Activated CD8-positive, alpha-beta T cell treated with anti-CD3 and anti-CD28 coated beads, Interleukin-2, amount 10 ng/mL, durations not matched to agents 7 days and 5 days (primary cell): Measurements from ENCODE around the gene MILR1. TPM values are rescaled to one million over a fixed set of nuclear protein-coding genes. Genes with fewer than 3 reads are reported as not detected.
A peak's percentile ranks its signal among the peaks of the same experiment; 100 is the strongest.

Source experiments
- ATAC-seq: fragments of 150-1000 bp; cut with Tn5 transposase; one replicate; pipeline ENCODE4 v1.10.0; 2021; ENCODE audit warnings: moderate library complexity
- CTCF ChIA-PET: fragments of 350-600 bp; sonication (Branson Sonifier 250); formaldehyde crosslinking; loops from one replicate; lab custom pipeline; 2021; ENCODE audit warnings: antibody characterized with exemption; lab: Charles Lee
- POLR2A ChIA-PET: fragments of 350-600 bp; sonication (Branson Sonifier 250); formaldehyde crosslinking; loops from one replicate; lab custom pipeline; 2021; ENCODE audit warnings: antibody characterized with exemption; lab: Charles Lee
- DNase-seq: peaks from one replicate; pipeline ENCODE4 v3.0.0-alpha.2; 2020
- H3K27ac Mint-ChIP-seq: one replicate; pipeline ENCODE4 v1.8.0; 2021; ENCODE audit warnings: mild to moderate bottlenecking, mixed read lengths
- H3K27me3 Mint-ChIP-seq: one replicate; pipeline ENCODE4 v1.8.0; 2021; ENCODE audit warnings: low read depth, mixed read lengths
- H3K36me3 Mint-ChIP-seq: one replicate; pipeline ENCODE4 v1.8.0; 2021; ENCODE audit warnings: low read depth, mixed read lengths
- H3K4me1 Mint-ChIP-seq: one replicate; pipeline ENCODE4 v1.8.0; 2021; ENCODE audit warnings: low read depth, mixed read lengths
- H3K4me3 Mint-ChIP-seq: one replicate; pipeline ENCODE4 v1.8.0; 2021; ENCODE audit warnings: mild to moderate bottlenecking, mixed read lengths
- H3K9me3 Mint-ChIP-seq: one replicate; pipeline ENCODE4 v1.8.0; 2022; ENCODE audit warnings: mixed read lengths; ENCODE audit not compliant: insufficient read depth
- total RNA-seq, 2 experiments: library from RNA; stranded (reverse); gene quantifications; one replicate each; pipeline ENCODE4 v1.2.3, GENCODE V29; 2021

MILR1 gene
- total RNA-seq, 2 experiments from 2014 or later, result 1.7 to 2.3 TPM

GRCh38 chr17:64503341-64503740 is 54.4 kb downstream of the MILR1 start:
- DNase-seq (no peak), ATAC-seq (no peak)
- no peaks in the 10 kb centered on the region for H3K27me3 Mint-ChIP-seq
- peaks cover 69% of the 10 kb centered on the region for H3K4me1 Mint-ChIP-seq
- ChIA-PET CTCF (interaction anchor here (1.1 to 7.3 kb wide), 4 partner anchors 12 to 146 kb away, joined by 3 to 88 read pairs (median 42); no protein-coding TSS in a partner anchor), POLR2A (interaction anchor here (1.2 kb wide), 1 partner anchor 153 kb away, joined by 3 read pairs; no protein-coding TSS in a partner anchor)
- H3K4me3 Mint-ChIP-seq, result no peak overlapping the region
- H3K36me3 Mint-ChIP-seq, result peaks cover 75% of the 10 kb centered on the region
- H3K9me3 Mint-ChIP-seq, result no peaks in the 10 kb centered on the region
- H3K27ac Mint-ChIP-seq, result peak overlapping the region; percentile 62

- Mint-ChIP-seq H3K27ac (peak overlapping the region; percentile 100), H3K27me3 (no peaks in the 10 kb centered on the region), H3K36me3 (peaks cover 71% of the 10 kb centered on the region), H3K9me3 (no peaks in the 10 kb centered on the region), H3K4me1 (peaks cover 68% of the 10 kb centered on the region), H3K4me3 (peak overlapping the region; percentile 99)
- DNase-seq (no peak), ATAC-seq (no peak)
- ChIA-PET CTCF (interaction anchor here (1.1 to 7.3 kb wide), 4 partner anchors 7 to 112 kb away, joined by 3 to 88 read pairs (median 68); partner anchors contain the start of gene POLG2), POLR2A (interaction anchor here (1.1 to 4.2 kb wide), 9 partner anchors 6 to 158 kb away, joined by 3 to 151 read pairs (median 18); partner anchors contain the start of genes POLG2 and SMURF2)
Observed at GRCh38 chr17:64503821-64504768, 55.2 kb downstream of the MILR1 start.

DNA sequence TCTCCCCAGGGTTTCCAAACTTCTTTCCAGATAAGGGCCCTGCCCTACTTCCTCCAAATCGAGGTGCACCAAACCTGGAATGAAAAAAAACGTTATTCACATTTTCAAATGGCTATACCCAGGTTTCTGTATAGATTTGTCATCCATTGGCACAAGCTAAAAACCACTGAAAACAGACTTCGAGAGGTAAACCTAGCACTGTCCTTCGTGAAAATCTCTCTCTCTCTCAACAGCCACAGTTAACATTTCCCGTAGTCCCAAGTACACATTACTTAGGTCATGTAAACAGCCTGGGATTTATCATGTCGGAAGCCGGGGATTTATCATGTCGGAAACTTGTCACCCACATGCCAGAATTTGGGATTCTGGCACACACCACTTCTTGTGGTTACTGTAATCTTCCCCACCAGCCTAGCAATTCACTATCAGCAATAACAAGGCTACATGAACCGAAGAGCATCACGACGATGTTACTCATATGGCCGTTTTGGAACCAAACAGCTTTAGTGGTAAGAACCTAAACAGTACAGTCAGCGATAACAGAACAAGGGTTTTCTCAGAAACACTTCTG is 55.9 kb downstream of the MILR1 start:
- ATAC-seq (no peak), DNase-seq (no peak)
- Mint-ChIP-seq H3K27ac (peak overlapping the region; percentile 100), H3K27me3 (no peaks in the 10 kb centered on the region), H3K36me3 (peaks cover 67% of the 10 kb centered on the region), H3K9me3 (no peaks in the 10 kb centered on the region), H3K4me1 (peaks cover 63% of the 10 kb centered on the region), H3K4me3 (peak overlapping the region; percentile 99)
- POLR2A ChIA-PET, result interaction anchor here (0.6 to 4.2 kb wide), 27 partner anchors 7 to 481 kb away, joined by 3 to 151 read pairs (median 4); partner anchors contain the start of genes PECAM1, POLG2 and SMURF2
- CTCF ChIA-PET, result interaction anchor here (1.1 to 7.3 kb wide), 5 partner anchors 8 to 112 kb away, joined by 3 to 88 read pairs (median 59); partner anchors contain the start of gene POLG2

- no peaks in the 10 kb centered on the region for H3K9me3 Mint-ChIP-seq
- peak overlapping the region; percentile 100 for H3K27ac Mint-ChIP-seq
- no peaks in the 10 kb centered on the region for H3K27me3 Mint-ChIP-seq
- H3K36me3 Mint-ChIP-seq, result peaks cover 64% of the 10 kb centered on the region
- peaks cover 56% of the 10 kb centered on the region for H3K4me1 Mint-ChIP-seq
- peak overlapping the region; percentile 99 for H3K4me3 Mint-ChIP-seq
- ChIA-PET CTCF (interaction anchor here (2.8 to 7.3 kb wide), 4 partner anchors 9 to 94 kb away, joined by 13 to 88 read pairs (median 68); partner anchors contain the start of gene POLG2), POLR2A (interaction anchor here (0.6 to 4.2 kb wide), 34 partner anchors 8 to 480 kb away, joined by 3 to 151 read pairs (median 4); partner anchors contain the start of genes PECAM1, POLG2 and SMURF2)
- peak; percentile 49 for ATAC-seq
- DNase-seq, result peak; percentile 93
Observed at GRCh38 chr17:64505340-64506200, 56.7 kb downstream of the MILR1 start.

GRCh38 chr17:64506201-64506575 is 57.3 kb downstream of the MILR1 start, which contains the start of gene DDX5:
Gene DDX5 (minus strand): TSS chr17:64506289. CDS start chr17:64506119, 170 bp downstream.
- peaks cover 61% of the 10 kb centered on the region for H3K36me3 Mint-ChIP-seq
- DNase-seq (peak; percentile 98), ATAC-seq (peak; percentile 58)
- H3K4me3 Mint-ChIP-seq, result peak within 1 kb of the TSS; percentile 99
- H3K27ac Mint-ChIP-seq, result peak within 1 kb of the TSS; percentile 100
- H3K27me3 Mint-ChIP-seq, result no peaks in the 10 kb centered on the region
- ChIA-PET CTCF (interaction anchor here (0.6 to 7.3 kb wide), 11 partner anchors 9 to 234 kb away, joined by 3 to 88 read pairs (median 8); partner anchors contain the start of gene POLG2), POLR2A (interaction anchor here (0.6 to 4.2 kb wide), 37 partner anchors 8 to 663 kb away, joined by 3 to 151 read pairs (median 4); partner anchors contain the start of genes PECAM1, POLG2, SMURF2 and TEX2)
- no peaks in the 10 kb centered on the region for H3K9me3 Mint-ChIP-seq
- H3K4me1 Mint-ChIP-seq, result peaks cover 50% of the 10 kb centered on the region

- peak within 1 kb of the TSS; percentile 100 for H3K27ac Mint-ChIP-seq
- peak within 1 kb of the TSS; percentile 99 for H3K4me3 Mint-ChIP-seq
- no peaks in the 10 kb centered on the region for H3K27me3 Mint-ChIP-seq
- DNase-seq (peak; percentile 98), ATAC-seq (peak; percentile 64)
- H3K4me1 Mint-ChIP-seq, result peaks cover 45% of the 10 kb centered on the region
- H3K9me3 Mint-ChIP-seq, result no peaks in the 10 kb centered on the region
- H3K36me3 Mint-ChIP-seq, result peaks cover 61% of the 10 kb centered on the region
- CTCF ChIA-PET, result interaction anchor here (0.6 to 7.3 kb wide), 12 partner anchors 9 to 233 kb away, joined by 3 to 88 read pairs (median 6); partner anchors contain the start of gene POLG2
- POLR2A ChIA-PET, result interaction anchor here (0.6 to 4.2 kb wide), 40 partner anchors 9 to 726 kb away, joined by 3 to 151 read pairs (median 4); partner anchors contain the start of genes LRRC37A3, POLG2, SMURF2 and TEX2
Observed at GRCh38 chr17:64506576-64507412, 57.9 kb downstream of the MILR1 start, which contains the start of gene CEP95. Gene CEP95 (plus strand): TSS chr17:64506977. CDS start chr17:64507098, 121 bp downstream.

- ChIA-PET CTCF (interaction anchor here (0.7 to 7.3 kb wide), 16 partner anchors 8 to 230 kb away, joined by 3 to 88 read pairs (median 3); partner anchors contain the start of gene POLG2), POLR2A (interaction anchor here (0.6 to 4.2 kb wide), 23 partner anchors 8 to 727 kb away, joined by 3 to 151 read pairs (median 4); partner anchors contain the start of genes LRRC37A3, POLG2 and SMURF2)
- H3K27ac Mint-ChIP-seq, result peak overlapping the region; percentile 100
- peaks cover 42% of the 10 kb centered on the region for H3K4me1 Mint-ChIP-seq
- peak overlapping the region; percentile 99 for H3K4me3 Mint-ChIP-seq
- no peaks in the 10 kb centered on the region for H3K27me3 Mint-ChIP-seq
- DNase-seq (peak; percentile 63), ATAC-seq (peak; percentile 32)
- H3K9me3 Mint-ChIP-seq, result no peaks in the 10 kb centered on the region
- peaks cover 59% of the 10 kb centered on the region for H3K36me3 Mint-ChIP-seq
Observed at GRCh38 chr17:64507413-64507782, 58.5 kb downstream of the MILR1 start.

- CTCF ChIA-PET, result no interaction called here
- no peak for DNase-seq
- POLR2A ChIA-PET, result no interaction called here
- no peak for ATAC-seq
- no peaks in the 10 kb centered on the region for H3K27me3 Mint-ChIP-seq
- peak overlapping the region; percentile 99 for H3K4me3 Mint-ChIP-seq
- H3K9me3 Mint-ChIP-seq, result no peaks in the 10 kb centered on the region
- no peak overlapping the region for H3K27ac Mint-ChIP-seq
- H3K36me3 Mint-ChIP-seq, result peaks cover 59% of the 10 kb centered on the region
- peaks cover 32% of the 10 kb centered on the region for H3K4me1 Mint-ChIP-seq
Observed at GRCh38 chr17:64508683-64509082, 59.8 kb downstream of the MILR1 start.

DNA sequence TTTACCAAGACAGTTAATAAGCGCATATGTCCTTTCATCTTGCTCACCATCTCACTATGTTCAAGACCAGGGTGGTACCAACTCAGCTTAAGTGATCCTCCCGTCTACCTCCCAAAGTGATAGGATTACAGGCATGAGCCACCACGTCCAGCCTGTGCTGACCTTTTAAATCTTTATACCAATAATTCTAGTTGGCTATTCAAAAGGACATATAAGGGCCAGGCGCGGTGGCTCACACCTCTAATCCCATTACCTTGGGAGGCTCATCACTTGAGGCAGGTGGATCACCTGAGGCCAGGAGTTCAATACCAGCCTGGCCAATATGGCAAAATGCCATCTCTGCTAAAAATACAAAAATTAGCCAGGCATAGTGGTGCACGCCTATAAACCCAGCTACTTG is 60.3 kb downstream of the MILR1 start:
- CTCF ChIA-PET, result interaction anchor here (2.1 kb wide), 1 partner anchor 140 kb away, joined by 8 read pairs; no protein-coding TSS in a partner anchor

More for the DNA sequence above, 60.3 kb downstream of the MILR1 start:
- ATAC-seq (no peak), DNase-seq (no peak)
- H3K27ac Mint-ChIP-seq, result no peak overlapping the region
- no peak overlapping the region for H3K4me3 Mint-ChIP-seq
- peaks cover 27% of the 10 kb centered on the region for H3K4me1 Mint-ChIP-seq
- no peaks in the 10 kb centered on the region for H3K27me3 Mint-ChIP-seq
- peaks cover 59% of the 10 kb centered on the region for H3K36me3 Mint-ChIP-seq
- POLR2A ChIA-PET, result no interaction called here
- H3K9me3 Mint-ChIP-seq, result no peaks in the 10 kb centered on the region
